GM23338 (cell line): ENCODE data around the gene FURIN.
"Not testable (repeated sequence)": the region's sequence is repeated elsewhere in the genome, so short reads cannot be mapped to it uniquely, and the experiment has no call there.

Experiments
- CTCF ChIP-seq, 2 experiments: fragments of 200-600 bp in 1 of 2; sonication (generic) in 1 of 2; conservative IDR thresholded peaks; 2 replicates each; pipeline versions ENCODE4 v1.5.1 to v1.6.1; 2016 to 2017; ENCODE audit warnings: antibody characterized with exemption in 2 of 2, low read depth in 2 of 2, mild to moderate bottlenecking in 2 of 2, moderate library complexity in 1 of 2
- EZH2phosphoT487 ChIP-seq: fragments of 200-600 bp; sonication (generic); IDR thresholded peaks from one replicate; pipeline ENCODE4 v1.8.1; 2018; ENCODE audit warnings: antibody characterized with exemption; ENCODE audit not compliant: unreplicated experiment
- JUNB ChIP-seq: IDR thresholded peaks from one replicate; pipeline ENCODE4 v1.6.1; 2016; ENCODE audit warnings: antibody characterized with exemption; ENCODE audit not compliant: unreplicated experiment
- POLR2AphosphoS5 ChIP-seq: IDR thresholded peaks from 2 replicates; pipeline ENCODE4 v1.6.1; 2016; ENCODE audit warnings: antibody characterized with exemption, low read depth
- REST ChIP-seq: IDR thresholded peaks from one replicate; pipeline ENCODE4 v1.6.1; 2018; ENCODE audit warnings: antibody characterized with exemption; ENCODE audit not compliant: unreplicated experiment

GRCh38 chr15:90874986-90875385 is 6.6 kb downstream of the FURIN start:
- not testable (repeated sequence) for TF ChIP-seq POLR2AphosphoS5; CTCF (conservative IDR thresholded peaks at IDR 0.05; ENCODE audit: low read depth in 2 of 2); EZH2phosphoT487; REST; JUNB
